OCI-LY7 (cell line): ENCODE measurements around the gene CHPT1.

ENCODE experiments used
- EZH2phosphoT487 ChIP-seq: fragments of 200-600 bp; sonication (generic); IDR thresholded peaks from 2 replicates; pipeline ENCODE4 v1.6.1; 2018; ENCODE audit warnings: low read depth, borderline replicate concordance, mild to moderate bottlenecking, mixed run types, antibody characterized with exemption, low read length, moderate library complexity, mixed read lengths
- TF ChIP-seq, protein P1 (sequence below): fragments of 200-600 bp; sonication (generic); conservative IDR thresholded peaks from 2 replicates; pipeline ENCODE4 v1.5.1; 2014; ENCODE audit warnings: mild to moderate bottlenecking, antibody characterized with exemption, low read length, moderate library complexity, mixed read lengths

DNA sequence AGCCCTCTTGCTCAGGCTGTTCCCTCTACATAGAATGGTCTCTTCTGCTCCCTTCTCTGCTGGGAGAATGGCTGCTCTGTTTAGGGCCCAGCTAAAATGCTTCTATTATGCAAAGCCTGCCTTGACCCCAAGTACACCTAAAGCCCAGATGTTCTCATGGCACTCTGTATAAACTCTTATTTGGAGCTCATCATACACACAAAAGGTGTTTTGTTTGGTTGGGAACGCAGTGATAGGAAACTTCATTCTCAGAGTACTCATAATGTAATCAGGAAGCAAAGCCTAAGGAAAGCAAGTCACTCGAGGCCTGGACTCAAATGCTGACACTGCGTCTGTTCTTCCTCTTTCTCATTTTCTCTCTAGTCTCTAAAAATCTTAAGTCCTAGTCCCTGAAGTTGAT, 80.0 kb downstream of the CHPT1 start:
- TF ChIP-seq, protein P1, sequence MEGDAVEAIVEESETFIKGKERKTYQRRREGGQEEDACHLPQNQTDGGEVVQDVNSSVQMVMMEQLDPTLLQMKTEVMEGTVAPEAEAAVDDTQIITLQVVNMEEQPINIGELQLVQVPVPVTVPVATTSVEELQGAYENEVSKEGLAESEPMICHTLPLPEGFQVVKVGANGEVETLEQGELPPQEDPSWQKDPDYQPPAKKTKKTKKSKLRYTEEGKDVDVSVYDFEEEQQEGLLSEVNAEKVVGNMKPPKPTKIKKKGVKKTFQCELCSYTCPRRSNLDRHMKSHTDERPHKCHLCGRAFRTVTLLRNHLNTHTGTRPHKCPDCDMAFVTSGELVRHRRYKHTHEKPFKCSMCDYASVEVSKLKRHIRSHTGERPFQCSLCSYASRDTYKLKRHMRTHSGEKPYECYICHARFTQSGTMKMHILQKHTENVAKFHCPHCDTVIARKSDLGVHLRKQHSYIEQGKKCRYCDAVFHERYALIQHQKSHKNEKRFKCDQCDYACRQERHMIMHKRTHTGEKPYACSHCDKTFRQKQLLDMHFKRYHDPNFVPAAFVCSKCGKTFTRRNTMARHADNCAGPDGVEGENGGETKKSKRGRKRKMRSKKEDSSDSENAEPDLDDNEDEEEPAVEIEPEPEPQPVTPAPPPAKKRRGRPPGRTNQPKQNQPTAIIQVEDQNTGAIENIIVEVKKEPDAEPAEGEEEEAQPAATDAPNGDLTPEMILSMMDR: no peak
- TF ChIP-seq EZH2phosphoT487: no peak
